Coronary artery (tissue), 2 donors: ENCODE results near the gene GATM.
"Not testable (repeated sequence)": the region's sequence is repeated elsewhere in the genome, so short reads cannot be mapped to it uniquely, and the experiment has no call there.

ENCODE experiments used
- DNase-seq: peaks from one replicate; pipeline ENCODE4 v3.0.0-alpha.2; 2017; ENCODE audit warnings: low spot score
- H3K27ac ChIP-seq, 2 donors: fragments of 200-600 bp; sonication (generic); one replicate each; pipeline ENCODE4 v1.5.1; 2016 to 2019
- H3K4me3 ChIP-seq: fragments of 200-600 bp; sonication (generic); 2 replicates; pipeline ENCODE4 v1.5.1; 2016; ENCODE audit warnings: mild to moderate bottlenecking, moderate library complexity
- CTCF ChIP-seq: fragments of 200-600 bp; sonication (generic); IDR thresholded peaks from one replicate; pipeline ENCODE4 v1.5.1; 2019; ENCODE audit warnings: antibody characterized with exemption

The GATM gene

GRCh38 chr15:45376967-45377608, 1.3 kb downstream of the GATM start:
- no peak for TF ChIP-seq CTCF
- H3K4me3 ChIP-seq: peak overlapping the region; percentile 80
- H3K27ac ChIP-seq: peak overlapping the region; percentile 81 to 91
- no peak for DNase-seq

- Histone ChIP-seq H3K4me3 (peak overlapping the region; percentile 80), H3K27ac (peak overlapping the region; percentile 22 to 57)
- no peak for DNase-seq
- TF ChIP-seq CTCF: no peak
Observed at GRCh38 chr15:45376300-45376928, 1.9 kb downstream of the GATM start.

GRCh38 chr15:45375836-45376235, 2.5 kb downstream of the GATM start:
- no peak for TF ChIP-seq CTCF
- peak overlapping the region; percentile 14 to 57 for H3K27ac ChIP-seq
- H3K4me3 ChIP-seq: peak overlapping the region; percentile 80
- no peak for DNase-seq

GRCh38 chr15:45373976-45374375, 4.4 kb downstream of the GATM start:
- Histone ChIP-seq H3K4me3 (peak overlapping the region; percentile 3), H3K27ac (no peak overlapping the region)
- no peak for DNase-seq
- TF ChIP-seq CTCF: no peak

GRCh38 chr15:45372041-45372995, 6.0 kb downstream of the GATM start:
- no peak for TF ChIP-seq CTCF
- peak overlapping the region in 1 of 2 donors; percentile 28 for H3K27ac ChIP-seq
- no peak overlapping the region for H3K4me3 ChIP-seq
- DNase-seq: no peak

- no peak for DNase-seq
- Histone ChIP-seq H3K4me3 (no peak overlapping the region), H3K27ac (no peak overlapping the region)
- TF ChIP-seq CTCF: no peak
Observed at GRCh38 chr15:45371546-45371945, 6.8 kb downstream of the GATM start.

GRCh38 chr15:45370042-45370441, 8.3 kb downstream of the GATM start:
- not testable (repeated sequence) for DNase-seq, H3K4me3 ChIP-seq
- peak overlapping the region in 1 of 2 donors; percentile 33 for H3K27ac ChIP-seq

- H3K27ac ChIP-seq: peak overlapping the region; percentile 60 to 76
- H3K4me3 ChIP-seq, DNase-seq: not testable (repeated sequence)
Observed at GRCh38 chr15:45367222-45367621, 11.1 kb downstream of the GATM start.
